A549 (cell line): ENCODE measurements around the gene MED26. TPM values are rescaled to one million over a fixed set of nuclear protein-coding genes. Genes with fewer than 3 reads are reported as not detected.
A peak's percentile ranks its signal among the peaks of the same experiment; 100 is the strongest.

Experiments used
- ATAC-seq, 2 experiments: fragments of 200-7000 bp in 1 of 2; fragments of >200 bp in 1 of 2; cut with Nextera tagmentation in 1 of 2; cut with Tn5 transposase in 1 of 2; 3 replicates each; pipeline versions ENCODE4 v1.8.0 to v1.9.1; 2018 to 2020; ENCODE audit warnings: mild to moderate bottlenecking in 1 of 2, moderate library complexity in 1 of 2
- CTCF ChIA-PET: fragments of 300-600 bp; sonication (Branson Sonifier 250); formaldehyde crosslinking; extraction: SDS; loops from one replicate; lab custom pipeline; 2021; ENCODE audit warnings: antibody characterized with exemption, inconsistent platforms; lab: Yijun Ruan, JAX
- POLR2A ChIA-PET: fragments of 350-600 bp; formaldehyde crosslinking; extraction: SDS; loops from one replicate; lab custom pipeline; 2021; ENCODE audit warnings: antibody characterized with exemption, inconsistent platforms; lab: Yijun Ruan, JAX
- DNase-seq, 2 experiments: peaks; one replicate each; pipeline versions ENCODE4 v3.0.0 to v3.0.0-alpha.2; 2011 to 2016; ENCODE audit warnings: low read depth in 1 of 2, low spot score in 1 of 2
- FAIRE-seq: peaks from 2 replicates; lab custom pipeline; 2011; peaks lifted over from hg19 to GRCh38; lab: Jason Lieb, UNC
- H3K27ac ChIP-seq, 2 experiments: fragments of >200 bp; sonication (Bioruptor Twin); formaldehyde crosslinking; 3 replicates each; pipeline ENCODE4 v1.5.1; 2016 to 2017
- H3K4me1 ChIP-seq: fragments of >200 bp; sonication (Bioruptor Twin); formaldehyde crosslinking; 3 replicates; pipeline ENCODE4 v1.6.1; 2016
- H3K4me2 ChIP-seq: fragments of >200 bp; sonication (Bioruptor Twin); formaldehyde crosslinking; 3 replicates; pipeline ENCODE4 v1.6.1; 2016
- H3K4me3 ChIP-seq: fragments of >200 bp; sonication (Bioruptor Twin); formaldehyde crosslinking; 3 replicates; pipeline ENCODE4 v1.5.1; 2016
- H3K9me3 ChIP-seq: fragments of >200 bp; sonication (Bioruptor Twin); formaldehyde crosslinking; 3 replicates; pipeline ENCODE4 v1.6.1; 2016
- BCL3 ChIP-seq: fragments of >200 bp; sonication (Bioruptor Twin); formaldehyde crosslinking; IDR thresholded peaks from 3 replicates; pipeline ENCODE4 v1.6.1; 2016
- BHLHE40 ChIP-seq: IDR thresholded peaks from 2 replicates; pipeline ENCODE4 v1.6.1; 2012; ENCODE audit warnings: low read depth, low read length, inconsistent platforms
- CBX8 ChIP-seq: fragments of 200-600 bp; sonication (generic); IDR thresholded peaks from 2 replicates; pipeline ENCODE4 v1.6.1; 2016
- CHD2 ChIP-seq: fragments of 150-350 bp; IDR thresholded peaks from 2 replicates; pipeline ENCODE4 v1.6.1; 2014; ENCODE audit warnings: low read length; ENCODE audit not compliant: partially characterized antibody
- EHF ChIP-seq: fragments of 250-450 bp; sonication (Bioruptor Pico); IDR thresholded peaks from 2 replicates; pipeline ENCODE4 v1.5.0; 2020; ENCODE audit warnings: mild to moderate bottlenecking
- EHMT2 ChIP-seq: fragments of 200-600 bp; sonication (generic); IDR thresholded peaks from 2 replicates; pipeline ENCODE4 v1.6.1; 2016; ENCODE audit warnings: antibody characterized with exemption, low read depth, mild to moderate bottlenecking, moderate library complexity
- FOSB ChIP-seq: fragments of 250-450 bp; sonication (Bioruptor Pico); IDR thresholded peaks from 2 replicates; pipeline ENCODE4 v1.5.0; 2020; ENCODE audit warnings: mild to moderate bottlenecking, moderate library complexity
- HMGXB4 ChIP-seq: fragments of 250-450 bp; sonication (Bioruptor Pico); IDR thresholded peaks from 2 replicates; pipeline ENCODE4 v1.5.0; 2021; ENCODE audit warnings: mild to moderate bottlenecking, moderate library complexity, borderline replicate concordance
- HOXB13 ChIP-seq: fragments of 250-450 bp; sonication (Bioruptor Pico); IDR thresholded peaks from 2 replicates; pipeline ENCODE4 v1.5.0; 2020; ENCODE audit warnings: low read depth, mild to moderate bottlenecking, moderate library complexity
- JUN ChIP-seq, 2 experiments: fragments of >200 bp; sonication (Bioruptor Twin); formaldehyde crosslinking; IDR thresholded peaks; 2 replicates in 1 of 2; 3 replicates in 1 of 2; pipeline ENCODE4 v1.6.1; 2016 to 2017
- KDM1A ChIP-seq: fragments of 200-600 bp; sonication (generic); IDR thresholded peaks from 2 replicates; pipeline ENCODE4 v1.6.1; 2016; ENCODE audit warnings: low read depth, mild to moderate bottlenecking
- MAZ ChIP-seq: fragments of 150-350 bp; IDR thresholded peaks from 2 replicates; pipeline ENCODE4 v1.6.1; 2014; ENCODE audit warnings: antibody characterized with exemption, low read depth, low read length, borderline replicate concordance
- NFE2L2 ChIP-seq: fragments of 150-350 bp; conservative IDR thresholded peaks from 2 replicates; pipeline ENCODE4 v1.6.1; 2014; ENCODE audit warnings: low read length
- POLR2A ChIP-seq: IDR thresholded peaks from 2 replicates; pipeline ENCODE4 v1.6.1; 2012; ENCODE audit warnings: mild to moderate bottlenecking, low read length
- RARB ChIP-seq: fragments of 250-450 bp; sonication (Bioruptor Pico); IDR thresholded peaks from 2 replicates; pipeline ENCODE4 v1.8.0; 2021; ENCODE audit warnings: mild to moderate bottlenecking, moderate library complexity
- REST ChIP-seq: fragments of 200-600 bp; sonication (generic); IDR thresholded peaks from 2 replicates; pipeline ENCODE4 v1.6.1; 2016; ENCODE audit warnings: antibody characterized with exemption, mild to moderate bottlenecking, moderate library complexity
- RFX5 ChIP-seq: fragments of 450-650 bp; IDR thresholded peaks from 2 replicates; pipeline ENCODE4 v1.7.1; 2014; ENCODE audit warnings: antibody characterized with exemption, mild to moderate bottlenecking, moderate library complexity
- SMC3 ChIP-seq: fragments of >200 bp; sonication (Bioruptor Twin); formaldehyde crosslinking; IDR thresholded peaks from 3 replicates; pipeline ENCODE4 v1.6.1; 2018; ENCODE audit warnings: inconsistent platforms
- ZC3H11A ChIP-seq: fragments of 450-650 bp; IDR thresholded peaks from 2 replicates; pipeline ENCODE4 v1.6.1; 2014; ENCODE audit warnings: antibody characterized with exemption, mild to moderate bottlenecking
- ZNF302 ChIP-seq: fragments of 250-450 bp; sonication (Bioruptor Pico); IDR thresholded peaks from 2 replicates; pipeline ENCODE4 v1.9.0; 2021; ENCODE audit warnings: inconsistent platforms, mild to moderate bottlenecking, moderate library complexity
- WGBS: methylation state at CpG from one replicate; pipeline ENCODE4 v1.1.6; 2017; ENCODE audit errors: missing lambda C conversion rate; 5-methylcytosine and 5-hydroxymethylcytosine counted together
- polyA plus RNA-seq, 4 experiments: library from polyadenylated mRNA; depleted of rRNA in 3 of 4; stranded (reverse); fragments of >200 nt; fragmentation: RNase III in 1 of 4; extraction: RNeasy Plus Mini Kit Qiagen cat#74134 plus additional on column Dnase treatment in 1 of 4; gene quantifications; 2 replicates in 3 of 4; 3 replicates in 1 of 4; pipeline ENCODE4 v1.2.3, GENCODE V29; 2011 to 2017

MED26 gene
- polyA plus RNA-seq, 2 of the 4 experiments (the other 2 are of a cell fraction): 2.4 to 3.6 TPM

GRCh38 chr19:16593181-16593580, 34.8 kb downstream of the MED26 start:
- CTCF ChIA-PET: interaction anchor here (0.6 kb wide), 1 partner anchor 318 kb away, joined by 3 read pairs; no protein-coding TSS in a partner anchor
- POLR2A ChIA-PET: no interaction called here
- no peaks in the 10 kb centered on the region for H3K9me3 ChIP-seq
- no peak for DNase-seq
- TF ChIP-seq SMC3: no peak
- TF ChIP-seq, all 56 proteins: peak for 0
- WGBS: 100% methylated on average over 3 of the region's 4 CpGs
- ATAC-seq: no peak
- no peak overlapping the region for H3K4me2 ChIP-seq
- FAIRE-seq: no peak
- no peak overlapping the region for H3K27ac ChIP-seq
- H3K4me3 ChIP-seq: no peak overlapping the region
- peaks cover 20% of the 10 kb centered on the region; the same call in 2 of the 3 replicates for H3K4me1 ChIP-seq

- DNase-seq (no peak), FAIRE-seq (no peak), ATAC-seq (no peak)
- H3K27ac ChIP-seq: no peak overlapping the region
- H3K4me3 ChIP-seq: no peak overlapping the region
- peaks cover 22% of the 10 kb centered on the region; the same call in 2 of the 3 replicates for H3K4me1 ChIP-seq
- TF ChIP-seq HMGXB4 (CRISPR knock-in tag) (no peak), BCL3 (no peak), FOSB (CRISPR knock-in tag) (no peak), RFX5 (no peak), RARB (CRISPR knock-in tag) (no peak), BHLHE40 (no peak)
- ChIA-PET CTCF (interaction anchor here (1.5 kb wide), 1 partner anchor 9 kb away, joined by 4 read pairs; no protein-coding TSS in a partner anchor), POLR2A (interaction anchor here (0.6 kb wide), 1 partner anchor 1691 kb away, joined by 4 read pairs; no protein-coding TSS in a partner anchor)
- H3K9me3 ChIP-seq: no peaks in the 10 kb centered on the region
- WGBS: 92% methylated on average over 7 of the region's 10 CpGs
- no peak overlapping the region for H3K4me2 ChIP-seq
Observed at GRCh38 chr19:16591803-16592556, 36.0 kb downstream of the MED26 start.

GRCh38 chr19:16590876-16591802, 36.9 kb downstream of the MED26 start:
- POLR2A ChIA-PET: interaction anchor here (0.6 kb wide), 1 partner anchor 1692 kb away, joined by 4 read pairs; no protein-coding TSS in a partner anchor
- Histone ChIP-seq H3K4me3 (no peak overlapping the region), H3K9me3 (no peaks in the 10 kb centered on the region), H3K4me2 (no peak overlapping the region), H3K27ac (no peak overlapping the region), H3K4me1 (peaks cover 23% of the 10 kb centered on the region; the same call in 2 of the 3 replicates)
- ATAC-seq (no peak), FAIRE-seq (no peak), DNase-seq (no peak)
- 87% methylated on average over 8 of the region's 9 CpGs for WGBS
- TF ChIP-seq ZC3H11A (peak; percentile 23; the same call in 1 of the 2 replicates), CHD2 (no peak)
- CTCF ChIA-PET: interaction anchor here (1.5 kb wide), 1 partner anchor 10 kb away, joined by 4 read pairs; no protein-coding TSS in a partner anchor

GRCh38 chr19:16589917-16590316, 38.1 kb downstream of the MED26 start:
- WGBS: 75% methylated on average over 3 of the region's 3 CpGs
- H3K4me1 ChIP-seq: peaks cover 25% of the 10 kb centered on the region
- H3K4me2 ChIP-seq: no peak overlapping the region
- no peak for ATAC-seq
- FAIRE-seq: no peak
- no peak for DNase-seq
- ChIA-PET CTCF (no interaction called here), POLR2A (no interaction called here)
- no peak overlapping the region for H3K27ac ChIP-seq
- H3K9me3 ChIP-seq: no peaks in the 10 kb centered on the region
- no peak overlapping the region for H3K4me3 ChIP-seq
- TF ChIP-seq MAZ (no peak), NFE2L2 (no peak), EHF (CRISPR knock-in tag) (no peak), KDM1A (no peak), RARB (CRISPR knock-in tag) (no peak), HOXB13 (CRISPR knock-in tag) (no peak), ZNF302 (CRISPR knock-in tag) (no peak), POLR2A (no peak), REST (no peak), CBX8 (no peak), JUN (IDR thresholded peaks at IDR 0.05) (no peak), EHMT2 (no peak)
